ENCODE results near the gene RBFOX2. TPM values are rescaled to one million over a fixed set of nuclear protein-coding genes. Genes with fewer than 3 reads are reported as not detected.

The RBFOX2 gene
- total RNA-seq, 4 donors from 2014 or later = 46.6 to 82.7 (median 62.1) TPM

- no peak overlapping the region for H3K4me3 ChIP-seq
- no peaks in the 10 kb centered on the region for H3K9me3 ChIP-seq
- no peak for TF ChIP-seq CTCF (IDR thresholded peaks at IDR 0.05)
- TF ChIP-seq POLR2AphosphoS5 (IDR thresholded peaks at IDR 0.05) = no peak
- no peak for TF ChIP-seq EP300 (IDR thresholded peaks at IDR 0.05)
- no peak for TF ChIP-seq POLR2A (IDR thresholded peaks at IDR 0.05)
These were observed 333.4 kb downstream of the RBFOX2 start for GRCh38 chr22:35695202-35695601.

GRCh38 chr22:35690001-35690400 is 338.6 kb downstream of the RBFOX2 start:
- H3K9me3 ChIP-seq = no peaks in the 10 kb centered on the region
- no peaks in the 10 kb centered on the region for H3K27me3 ChIP-seq
- no peak overlapping the region for H3K27ac ChIP-seq
- H3K4me1 ChIP-seq = no peaks in the 10 kb centered on the region
- TF ChIP-seq POLR2A (IDR thresholded peaks at IDR 0.05) (no peak), POLR2AphosphoS5 (IDR thresholded peaks at IDR 0.05) (no peak), CTCF (IDR thresholded peaks at IDR 0.05) (no peak), EP300 (IDR thresholded peaks at IDR 0.05) (no peak)
- H3K36me3 ChIP-seq = no peaks in the 10 kb centered on the region
- DNase-seq (ENCODE audit: low spot score in 2 of 2) = no peak
- H3K4me3 ChIP-seq = no peak overlapping the region
- 80% methylated on average over 1 of the region's 1 CpG for WGBS

More at GRCh38 chr22:35695202-35695601, 333.4 kb downstream of the RBFOX2 start:
- Histone ChIP-seq H3K27ac (no peak overlapping the region), H3K27me3 (no peaks in the 10 kb centered on the region), H3K36me3 (no peaks in the 10 kb centered on the region), H3K4me1 (no peaks in the 10 kb centered on the region)
- no peak for DNase-seq (ENCODE audit: low spot score in 2 of 2)
- 88% methylated on average over 13 of the region's 13 CpGs for WGBS

- H3K36me3 ChIP-seq = no peaks in the 10 kb centered on the region
- no peaks in the 10 kb centered on the region for H3K9me3 ChIP-seq
- DNase-seq (ENCODE audit: low spot score in 2 of 2) = no peak
- no peaks in the 10 kb centered on the region for H3K4me1 ChIP-seq
- no peaks in the 10 kb centered on the region for H3K27me3 ChIP-seq
- H3K4me3 ChIP-seq = no peak overlapping the region
- H3K27ac ChIP-seq = no peak overlapping the region
- TF ChIP-seq CTCF (IDR thresholded peaks at IDR 0.05) = no peak
- no peak for TF ChIP-seq POLR2A (IDR thresholded peaks at IDR 0.05)
- no peak for TF ChIP-seq POLR2AphosphoS5 (IDR thresholded peaks at IDR 0.05)
- TF ChIP-seq EP300 (IDR thresholded peaks at IDR 0.05) = no peak
- WGBS = 71% methylated on average over 10 of the region's 10 CpGs
These were observed 339.5 kb downstream of the RBFOX2 start for GRCh38 chr22:35688913-35689675.

Other genes with a start within 250 kb of the RBFOX2 start
- gene APOL3, start 131.9 kb upstream of the RBFOX2 start, total RNA-seq = 10 to 100 TPM; 29.7 to 46.7 (median 34.0) TPM
- 1 to 10 TPM; 3.3 to 7.9 (median 6.4) TPM for gene APOL4, start 173.0 kb upstream of the RBFOX2 start, total RNA-seq
- 10 to 100 TPM; 15.3 to 21.8 (median 17.1) TPM for gene APOL2, start 210.7 kb upstream of the RBFOX2 start, total RNA-seq
- gene APOL1, start 224.3 kb upstream of the RBFOX2 start, total RNA-seq = 1 to 10 TPM; 1.2 to 7.3 (median 3.0) TPM